ENCODE measurements around the gene RCBTB1.
"Not testable (repeated sequence)": the region's sequence is repeated elsewhere in the genome, so short reads cannot be mapped to it uniquely, and the experiment has no call there.

The RCBTB1 gene

GRCh38 chr13:49585220-49586157 is at the start of gene RCBTB1:
TSS of gene RCBTB1 (minus strand) at chr13:49585558. CDS start at chr13:49567279, 18,279 bp downstream.
- peak; percentile 33 for DNase-seq

DNA sequence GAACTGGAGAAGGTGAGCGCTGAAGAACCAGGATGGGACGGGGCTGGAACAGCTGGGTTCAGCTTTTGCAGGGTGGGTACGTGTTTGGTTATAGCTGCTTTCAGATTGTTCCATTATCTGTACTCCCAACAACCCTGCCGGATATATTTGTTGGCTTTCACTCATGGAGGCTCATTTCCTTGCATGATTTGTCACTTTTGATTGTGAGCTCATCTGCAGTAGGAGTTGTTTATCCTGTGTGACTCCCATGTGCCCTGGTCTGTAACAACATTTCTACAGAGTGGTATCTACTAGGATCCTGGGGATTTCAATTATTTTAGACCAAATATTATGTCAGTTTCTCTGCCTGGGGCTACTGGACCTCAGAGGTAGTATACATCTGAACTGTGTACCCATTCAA is 48.4 kb upstream of the RCBTB1 start:
- DNase-seq: no peak

- DNase-seq: no peak
These were observed 46.8 kb upstream of the RCBTB1 start for GRCh38 chr13:49632156-49632555.

- DNase-seq: no peak
These were observed 45.2 kb upstream of the RCBTB1 start for GRCh38 chr13:49630580-49630979.

- DNase-seq: no peak
These were observed 44.6 kb upstream of the RCBTB1 start for GRCh38 chr13:49629947-49630346.

DNA sequence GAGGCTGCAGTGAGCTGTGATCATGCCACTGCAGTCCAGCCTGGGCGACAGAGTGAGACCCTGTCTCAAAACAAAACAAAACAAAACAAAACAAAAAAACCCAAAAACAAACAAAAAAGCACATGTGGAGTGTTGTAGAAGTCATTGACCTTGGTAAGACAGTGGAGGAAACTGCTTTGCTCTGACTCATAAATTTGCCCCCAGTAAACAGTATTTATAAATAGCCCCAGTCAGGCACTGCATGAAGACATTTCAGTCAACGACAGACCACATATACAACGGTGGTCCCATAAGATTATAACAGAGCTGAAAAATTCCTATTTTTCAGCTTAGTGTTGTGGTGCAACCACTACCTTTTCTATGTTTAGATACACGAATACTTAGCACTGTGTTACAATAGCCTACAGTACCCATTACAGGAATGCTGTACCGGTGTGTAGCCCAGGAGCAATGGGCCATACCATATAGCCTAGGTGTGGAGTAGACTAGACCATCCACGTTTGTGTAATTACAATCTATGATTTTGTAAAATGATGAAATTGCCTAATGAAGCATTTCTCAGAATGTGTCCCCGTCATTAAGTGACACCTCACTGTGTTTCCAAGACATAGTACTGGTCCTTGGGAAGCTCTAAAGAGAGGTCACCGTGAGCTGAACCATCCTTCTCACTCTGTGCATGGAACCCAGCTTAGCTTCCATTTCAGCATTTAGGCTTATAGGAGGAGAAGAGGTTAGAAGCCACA is 44.0 kb upstream of the RCBTB1 start:
- no peak for DNase-seq

DNA sequence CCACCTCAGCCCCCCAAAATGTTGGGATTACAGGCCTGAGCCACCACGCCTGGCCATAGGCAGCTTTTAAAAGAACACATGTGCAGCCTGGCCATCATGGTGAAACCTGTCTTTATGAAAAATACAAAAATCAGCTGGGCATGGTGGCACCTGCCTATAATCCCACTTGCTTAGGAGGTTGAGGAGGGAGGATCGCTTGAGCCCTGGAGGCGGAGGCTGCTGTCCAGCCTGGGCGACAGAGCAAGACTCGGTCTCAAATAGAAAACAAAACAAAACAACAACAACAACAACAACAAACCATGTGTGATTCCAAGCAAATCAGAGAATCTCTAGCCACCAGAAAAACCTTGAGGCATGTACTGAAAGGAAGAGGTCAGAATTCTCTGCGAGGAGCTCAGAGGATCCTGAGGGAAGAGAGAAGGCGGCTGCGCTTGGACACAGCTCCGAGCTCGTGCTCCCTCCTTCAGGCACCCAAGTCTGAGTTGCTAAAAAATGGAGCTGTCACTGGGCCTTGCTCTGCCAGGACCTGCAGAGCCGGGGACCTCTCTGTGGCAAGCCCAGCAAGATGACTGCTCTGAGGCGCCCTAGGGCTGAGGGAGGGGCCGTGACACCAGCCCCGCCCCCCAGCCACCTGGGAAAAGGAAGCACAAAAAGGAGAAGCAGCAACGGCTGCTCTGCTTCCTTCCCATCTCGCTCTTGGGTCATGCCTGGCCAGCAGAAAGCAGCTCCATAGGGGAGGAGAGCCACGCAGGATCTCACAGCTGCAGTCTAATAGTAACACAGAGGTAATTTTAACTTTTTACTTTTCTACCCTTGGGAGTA is 42.7 kb upstream of the RCBTB1 start, which contains the start of gene ARL11:
TSS of gene ARL11 (plus strand) at position 677 of the 822 bp plus-strand sequence. CDS start 1,941 bp downstream, outside the sequence.
- no peak for DNase-seq

DNA sequence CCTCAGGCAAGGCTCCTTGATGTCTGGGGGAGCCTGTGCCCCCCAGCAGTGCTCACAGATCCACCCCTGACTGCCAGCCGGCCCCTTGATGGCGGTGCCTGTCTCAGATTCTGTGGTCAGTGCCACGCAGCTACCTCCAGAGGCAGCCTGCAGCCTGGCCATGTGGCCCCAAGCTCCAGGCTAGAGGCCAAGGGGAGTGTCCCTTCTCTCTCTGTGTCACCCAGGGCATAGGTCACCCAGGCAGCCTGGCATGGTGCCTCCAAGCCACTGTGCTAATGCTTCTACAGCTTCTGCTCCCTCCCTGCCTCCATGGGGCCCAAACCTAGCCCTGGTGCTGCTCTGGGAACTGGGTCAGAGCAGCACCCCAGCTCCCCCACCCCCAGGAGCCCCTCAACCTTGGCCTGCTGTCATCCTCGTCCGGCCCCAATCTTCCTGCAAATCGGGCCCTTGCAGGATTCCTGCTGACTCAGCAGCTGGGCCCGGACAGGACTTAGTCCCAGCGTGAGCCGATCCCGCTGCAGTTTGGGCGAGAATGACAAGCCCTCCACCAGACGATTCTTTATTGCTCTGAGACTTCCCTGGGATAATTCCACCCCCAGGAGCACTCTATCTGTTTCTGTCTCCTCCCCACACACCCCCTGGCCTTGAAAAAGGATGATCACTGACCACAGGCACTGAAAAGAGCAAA is 40.2 kb upstream of the RCBTB1 start:
- DNase-seq: no peak

- no peak for DNase-seq
These were observed 38.9 kb upstream of the RCBTB1 start for GRCh38 chr13:49624229-49624628.

- DNase-seq: no peak
These were observed 37.0 kb upstream of the RCBTB1 start for GRCh38 chr13:49622174-49622946.

DNA sequence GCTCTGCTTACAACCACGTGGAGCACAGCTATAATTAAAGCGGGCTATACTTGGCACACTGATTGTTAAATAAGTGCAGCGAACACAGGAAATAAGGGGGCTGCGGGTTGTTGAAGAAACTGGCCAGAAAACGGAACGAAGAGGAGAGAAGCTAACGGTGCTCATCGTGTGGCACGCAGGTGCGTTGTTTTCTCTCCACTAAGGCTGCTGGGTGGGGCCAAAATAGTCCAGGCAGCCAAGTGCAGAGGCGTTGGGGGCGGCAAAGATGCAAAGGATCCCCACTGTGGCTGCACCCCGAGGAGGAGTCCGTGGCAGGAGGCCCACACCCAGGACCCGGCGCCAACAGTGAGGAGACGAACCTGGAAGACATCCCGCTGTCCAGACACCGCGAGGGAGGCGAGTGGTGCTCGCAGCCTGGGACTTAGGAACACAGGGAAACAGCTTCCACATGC is 34.8 kb upstream of the RCBTB1 start:
- DNase-seq: no peak

- no peak for DNase-seq
These were observed 31.3 kb upstream of the RCBTB1 start for GRCh38 chr13:49616676-49617065.

GRCh38 chr13:49615836-49616675 is 30.7 kb upstream of the RCBTB1 start:
- no peak for DNase-seq

DNA sequence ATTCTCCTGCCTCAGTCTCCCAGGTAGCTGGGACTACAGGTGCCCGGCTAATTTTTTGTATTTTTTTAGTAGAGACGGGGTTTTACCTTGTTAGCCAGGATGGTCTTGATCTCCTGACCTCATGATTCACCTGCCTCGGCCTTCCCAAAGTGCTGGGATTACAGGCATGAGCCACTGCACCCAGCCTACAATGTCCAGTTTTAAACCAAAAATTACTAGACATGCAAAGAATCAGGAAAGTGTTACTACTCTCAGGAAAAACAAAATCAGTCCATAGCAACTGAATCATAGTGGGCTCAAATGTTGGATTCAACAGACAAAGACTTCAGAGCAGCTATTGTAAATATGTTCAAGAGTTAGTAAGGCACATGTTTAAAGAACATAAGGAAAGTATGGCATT is 26.7 kb upstream of the RCBTB1 start:
- DNase-seq: not testable (repeated sequence)

GRCh38 chr13:49610176-49610575 is 24.8 kb upstream of the RCBTB1 start:
- no peak for DNase-seq

GRCh38 chr13:49608651-49609331 is 23.4 kb upstream of the RCBTB1 start:
- DNase-seq: no peak

- no peak for DNase-seq
These were observed 22.4 kb upstream of the RCBTB1 start for GRCh38 chr13:49607761-49608160.

- peak; percentile 69 for DNase-seq
These were observed 21.6 kb upstream of the RCBTB1 start for GRCh38 chr13:49606747-49607648.

DNA sequence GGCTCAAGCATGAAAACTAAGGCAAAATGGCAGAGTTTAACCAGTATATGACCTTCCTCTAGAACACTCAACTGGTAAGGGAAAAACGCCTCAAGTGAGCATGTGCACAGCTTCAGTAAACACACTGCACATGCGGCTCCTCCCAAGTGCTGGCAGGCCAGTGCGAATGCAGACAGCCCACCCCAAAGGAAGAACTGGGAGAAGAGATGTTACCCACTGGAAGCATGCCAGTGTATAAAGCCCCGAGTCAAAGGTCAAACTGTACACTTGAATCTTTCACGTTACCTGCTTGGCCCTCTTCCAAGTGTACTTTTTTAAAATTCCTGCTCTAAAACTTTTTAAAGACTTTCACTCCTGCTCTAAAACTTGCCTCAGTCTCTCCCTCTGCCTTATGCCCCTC is 19.2 kb upstream of the RCBTB1 start:
- no peak for DNase-seq

Measured in NCI-H774 (cell line).